HG02870 (cell line): ENCODE data around the gene ZNF892.
"Not testable (repeated sequence)": the region's sequence is repeated elsewhere in the genome, so short reads cannot be mapped to it uniquely, and the experiment has no call there.

Source experiments
- ATAC-seq: cut with Tn5 transposase; IDR thresholded peaks from one replicate; pipeline ENCODE4 v1.9.1; 2021; ENCODE audit warnings: mild to moderate bottlenecking, moderate library complexity; ENCODE audit not compliant: unreplicated experiment

ZNF892 gene

DNA sequence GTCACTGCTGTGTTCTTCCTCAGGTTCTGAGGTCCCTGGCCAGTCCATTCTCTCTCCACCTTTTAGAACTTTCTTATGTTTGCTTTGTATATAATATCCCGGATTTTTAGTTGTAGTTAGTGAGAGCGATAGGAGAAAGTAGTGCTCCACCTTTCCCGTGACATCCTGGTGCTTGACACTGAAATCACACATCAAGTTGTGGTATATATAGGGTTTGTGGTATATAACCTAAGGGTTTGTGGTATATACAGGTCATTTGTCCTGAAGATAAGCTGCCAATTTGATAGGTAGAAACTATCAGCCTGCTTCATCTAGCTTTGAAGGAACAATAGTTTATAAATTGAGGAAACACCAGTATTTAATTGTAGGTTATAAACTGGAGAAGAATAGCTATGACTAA lies 13.1 kb downstream of the ZNF892 start:
- no peak for ATAC-seq

DNA sequence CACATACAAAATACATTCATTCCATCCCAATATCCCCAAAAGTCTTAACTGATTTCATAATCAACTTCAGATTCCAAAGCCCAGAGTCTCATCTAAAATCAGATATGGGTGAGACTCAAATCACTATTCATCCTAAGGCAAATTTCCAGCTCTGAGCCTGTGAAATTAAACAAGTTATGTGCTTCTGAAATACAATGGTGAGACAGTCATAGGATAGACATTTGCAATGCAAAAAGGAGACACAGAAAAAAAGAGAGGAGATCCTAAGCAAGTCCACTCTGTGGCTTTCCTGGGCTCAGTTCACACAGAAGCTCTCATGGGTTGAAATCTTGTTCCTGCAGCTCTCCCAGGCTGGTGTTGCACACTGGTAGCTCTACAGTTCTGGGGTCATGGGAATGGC lies 18.3 kb downstream of the ZNF892 start:
- ATAC-seq, result no peak

DNA sequence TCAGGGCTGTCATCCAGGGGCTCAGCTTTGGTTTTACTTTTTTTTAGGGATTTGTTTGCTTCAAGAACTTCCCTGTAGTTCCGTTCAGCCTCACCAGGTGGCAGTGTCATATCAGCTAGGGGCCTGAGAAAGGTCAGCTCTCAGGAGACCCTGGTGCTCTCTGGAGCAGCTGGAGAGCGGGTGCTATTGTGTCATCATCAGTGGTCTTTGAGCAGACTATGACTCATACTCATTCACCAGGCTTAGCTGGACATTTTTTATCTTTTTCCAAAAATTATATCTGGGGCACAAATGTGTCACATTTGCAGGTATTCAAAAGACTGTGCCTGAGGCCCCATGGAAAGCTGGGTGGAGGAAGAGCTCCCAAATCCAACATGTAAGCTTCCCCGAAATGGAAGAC lies 24.4 kb downstream of the ZNF892 start:
- no peak for ATAC-seq

DNA sequence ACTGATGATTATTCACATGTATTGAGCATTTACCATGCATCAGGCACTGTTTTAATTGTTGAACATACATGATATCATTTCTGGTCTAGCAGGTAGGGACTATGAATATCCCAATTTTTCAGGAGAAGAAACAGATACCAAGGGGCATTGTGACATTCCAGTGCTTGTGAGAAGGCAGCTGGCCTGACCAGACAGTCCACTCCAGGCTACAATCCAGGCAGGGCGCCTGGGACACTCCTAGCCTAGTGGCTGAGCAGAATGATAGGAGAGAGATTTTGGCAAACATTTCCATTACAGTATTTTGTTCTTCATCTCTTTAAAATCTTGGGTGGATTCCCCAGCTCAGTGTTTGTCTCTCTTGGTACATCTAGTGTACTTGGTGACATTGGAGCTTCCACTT lies 24.9 kb downstream of the ZNF892 start:
- ATAC-seq, result no peak

DNA sequence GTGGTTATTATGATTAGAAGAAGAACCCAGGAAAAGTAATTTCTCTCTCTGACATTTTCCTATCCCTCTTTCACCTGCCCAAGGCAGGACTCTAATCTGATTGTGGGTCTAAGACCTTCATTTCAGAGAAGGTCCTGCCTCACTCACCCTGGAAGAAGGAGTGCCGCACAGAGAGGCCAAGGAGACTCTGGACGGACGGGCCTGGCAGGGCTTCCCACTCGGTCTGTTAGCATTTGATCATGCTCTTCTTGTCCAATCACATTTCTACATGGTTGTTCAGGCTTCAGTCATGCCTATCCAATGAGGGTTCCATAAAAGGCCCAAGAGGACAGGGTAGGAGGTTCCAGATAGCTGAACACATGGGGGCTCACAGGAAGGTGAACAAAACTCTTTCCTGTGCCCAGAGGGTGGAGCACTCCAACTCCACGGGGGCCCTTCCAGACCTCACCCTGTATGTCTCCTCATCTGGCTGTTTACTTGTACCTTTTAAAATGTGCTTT lies 27.0 kb downstream of the ZNF892 start:
- ATAC-seq, result no peak

- ATAC-seq, result no peak
These were observed 27.5 kb downstream of the ZNF892 start for GRCh38 chr2:95234816-95235215.

DNA sequence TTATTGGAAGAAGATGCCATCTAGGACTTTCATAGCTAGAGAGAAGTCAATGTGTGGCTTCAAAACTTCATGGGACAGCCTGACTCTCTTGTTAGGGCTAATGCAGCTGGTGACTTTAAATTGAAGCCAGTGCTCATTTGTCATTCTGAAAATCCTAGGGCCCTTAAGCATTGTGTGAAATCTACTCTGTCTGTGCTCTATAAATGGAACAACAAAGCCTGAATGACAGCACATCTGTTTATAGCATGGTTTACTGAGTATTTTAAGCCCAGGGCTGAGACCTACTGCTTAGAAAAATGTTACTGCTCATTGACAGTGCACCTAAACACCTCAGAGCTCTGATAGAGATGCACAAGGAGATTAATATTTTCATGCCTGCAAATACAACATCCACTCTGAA lies 30.8 kb downstream of the ZNF892 start:
- ATAC-seq, result no peak

GRCh38 chr2:95240091-95240490 lies 32.8 kb downstream of the ZNF892 start:
- ATAC-seq, result no peak

GRCh38 chr2:95240556-95240955 lies 33.2 kb downstream of the ZNF892 start:
- no peak for ATAC-seq

DNA sequence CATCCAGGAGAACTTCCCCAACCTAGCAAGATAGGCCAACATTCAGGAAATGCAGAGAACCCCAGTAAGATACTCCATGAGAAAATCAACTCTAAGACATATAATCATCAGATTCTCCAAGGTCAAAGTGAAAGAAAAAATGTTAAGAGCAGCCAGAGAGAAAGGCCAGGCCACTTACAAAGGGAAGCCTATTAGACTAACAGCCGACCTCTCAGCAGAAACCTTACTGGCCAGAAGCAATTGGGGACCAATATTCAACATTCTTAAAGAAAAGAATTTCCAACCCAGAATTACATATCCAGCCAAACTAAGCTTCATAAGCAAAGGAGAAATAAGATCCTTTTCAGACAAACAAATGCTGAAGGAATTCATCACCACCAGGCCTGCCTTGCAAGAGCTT lies 34.8 kb downstream of the ZNF892 start:
- ATAC-seq, result not testable (repeated sequence)
